OCI-M1 (cell line): ENCODE measurements around the gene ACTL6B.
"Not testable (repeated sequence)": the region's sequence is repeated elsewhere in the genome, so short reads cannot be mapped to it uniquely, and the experiment has no call there.

Experiments
- DNase-seq: peaks from one replicate; lab custom pipeline; 2025; lab: John Stamatoyannopoulos, UW

The ACTL6B gene

GRCh38 chr7:100655908-100656674, at the start of gene ACTL6B:
Gene ACTL6B (minus strand): TSS chr7:100656448. CDS start chr7:100656354, 94 bp downstream.
- no peak for DNase-seq

- DNase-seq: peak; percentile 93
These were observed 49.1 kb upstream of the ACTL6B start for GRCh38 chr7:100705320-100705752.

- not testable (repeated sequence) for DNase-seq
These were observed 44.8 kb upstream of the ACTL6B start for GRCh38 chr7:100701089-100701488.

- no peak for DNase-seq
These were observed 42.8 kb upstream of the ACTL6B start for GRCh38 chr7:100699018-100699417.

- DNase-seq: no peak
These were observed 39.9 kb upstream of the ACTL6B start for GRCh38 chr7:100696123-100696521.

- peak; percentile 88 for DNase-seq
These were observed 38.0 kb upstream of the ACTL6B start, which contains the start of gene GIGYF1 for GRCh38 chr7:100694098-100694745. Gene GIGYF1 (minus strand): TSS chr7:100694250. CDS start chr7:100688238, 6,012 bp downstream.

GRCh38 chr7:100693312-100694097, 37.3 kb upstream of the ACTL6B start:
- peak; percentile 48 for DNase-seq

- no peak for DNase-seq
These were observed 36.3 kb upstream of the ACTL6B start for GRCh38 chr7:100692578-100692961.

GRCh38 chr7:100691676-100692577, 35.7 kb upstream of the ACTL6B start:
- DNase-seq: peak; percentile 96

- DNase-seq: no peak
These were observed 33.2 kb upstream of the ACTL6B start for GRCh38 chr7:100689230-100690135.

GRCh38 chr7:100688326-100688860, 32.1 kb upstream of the ACTL6B start:
- DNase-seq: no peak

GRCh38 chr7:100687751-100688300, 31.6 kb upstream of the ACTL6B start:
- DNase-seq: no peak

- DNase-seq: no peak
These were observed 31.0 kb upstream of the ACTL6B start for GRCh38 chr7:100687261-100687660.

- no peak for DNase-seq
These were observed 30.6 kb upstream of the ACTL6B start for GRCh38 chr7:100686822-100687211.

GRCh38 chr7:100686201-100686821, 30.1 kb upstream of the ACTL6B start:
- no peak for DNase-seq

- DNase-seq: no peak
These were observed 29.4 kb upstream of the ACTL6B start for GRCh38 chr7:100685631-100686145.

GRCh38 chr7:100685049-100685605, 28.9 kb upstream of the ACTL6B start:
- no peak for DNase-seq

GRCh38 chr7:100684534-100685042, 28.3 kb upstream of the ACTL6B start:
- DNase-seq: no peak
